DMS 273 (cell line): ENCODE measurements around the gene NEK6.

Source experiments
- DNase-seq: peaks from one replicate; lab custom pipeline; 2025; ENCODE audit not compliant: unreplicated experiment; lab: John Stamatoyannopoulos, UW

Gene NEK6

DNA sequence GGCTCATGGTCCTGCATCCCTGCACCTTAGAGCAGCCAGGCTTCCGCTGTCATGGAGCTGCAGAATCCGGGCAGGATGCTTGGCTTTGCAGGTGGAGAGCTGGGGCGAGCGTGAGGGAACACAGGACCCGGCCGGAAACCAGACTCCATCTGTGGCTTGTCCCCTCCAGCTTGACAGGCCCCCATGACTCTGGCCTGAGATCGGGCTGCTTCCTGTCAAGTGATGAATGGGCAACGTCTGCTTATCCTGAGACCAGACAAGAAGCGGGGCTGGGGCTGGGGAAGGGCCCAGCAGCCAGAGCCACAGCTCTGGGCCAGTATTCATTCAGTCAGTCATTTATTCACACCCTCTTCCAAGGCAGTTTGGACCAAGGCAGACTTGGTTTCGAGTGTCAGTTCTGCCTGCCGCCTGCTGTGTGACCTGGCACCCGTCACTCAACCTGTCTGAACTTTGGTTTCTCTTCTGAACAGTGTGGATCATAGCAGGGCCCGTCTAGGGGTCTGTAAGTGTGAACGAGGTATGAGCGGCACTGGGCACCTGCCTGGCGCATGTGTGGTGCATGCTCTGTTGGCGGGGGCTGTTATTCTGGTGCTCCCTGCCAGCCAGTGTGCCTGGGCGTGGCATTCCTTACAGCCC is 37.5 kb downstream of the NEK6 start:
- no peak for DNase-seq

DNA sequence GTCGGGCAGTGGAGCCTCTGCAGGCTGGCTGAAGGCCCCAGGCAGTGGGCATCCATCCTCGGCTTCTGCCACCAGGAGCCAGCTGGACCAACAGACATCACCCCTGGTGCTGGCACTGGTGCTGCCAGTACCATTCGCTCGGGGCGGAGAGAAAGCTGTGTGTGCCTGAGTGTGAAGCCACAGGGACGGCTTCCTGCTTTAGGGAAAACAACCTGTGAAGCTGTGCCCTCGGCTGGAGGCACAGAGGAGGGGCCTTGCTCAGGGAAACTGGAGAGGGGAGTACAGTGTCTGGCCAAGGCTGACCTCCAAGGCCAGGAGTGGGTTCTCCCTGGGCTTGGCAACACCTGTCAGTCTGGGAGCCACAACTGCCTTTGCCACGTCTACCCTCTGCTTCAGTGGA is 38.3 kb downstream of the NEK6 start:
- no peak for DNase-seq

DNA sequence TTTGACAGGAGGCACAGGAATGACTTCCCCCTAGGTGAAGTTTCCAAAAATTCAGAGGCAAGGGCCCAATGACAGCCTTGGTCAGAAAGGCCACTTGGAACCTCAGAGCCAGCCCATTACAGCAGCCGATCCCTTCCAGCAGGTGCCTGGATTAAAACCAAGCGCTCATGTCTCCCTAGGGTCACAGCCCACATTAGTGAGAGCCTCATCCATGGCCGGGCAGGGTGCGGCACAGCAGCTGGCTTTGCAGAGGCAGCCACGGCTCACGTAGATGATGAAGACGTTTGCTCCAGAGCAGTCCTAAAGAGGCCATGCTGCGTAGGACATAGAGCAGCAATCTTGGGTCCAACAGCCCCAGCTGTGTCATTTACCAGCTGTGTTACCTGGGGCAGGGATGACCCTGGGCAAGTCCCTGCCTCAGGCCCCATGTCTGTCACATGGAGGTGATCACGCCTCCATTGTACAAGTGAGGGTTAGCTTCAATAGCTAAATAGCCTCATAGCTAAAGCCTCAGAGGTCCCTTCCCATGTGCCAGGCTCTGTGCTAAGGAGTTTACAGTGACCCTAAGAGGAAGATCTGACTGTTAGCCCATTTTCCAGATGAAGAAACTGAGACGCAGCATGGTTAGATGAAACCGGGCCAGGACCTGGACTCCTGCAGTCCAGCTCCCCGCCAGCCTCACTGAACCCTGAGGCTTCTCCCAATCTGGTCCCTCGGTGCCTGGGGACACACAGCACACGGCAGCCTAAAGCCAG is 39.2 kb downstream of the NEK6 start:
- DNase-seq = no peak

DNA sequence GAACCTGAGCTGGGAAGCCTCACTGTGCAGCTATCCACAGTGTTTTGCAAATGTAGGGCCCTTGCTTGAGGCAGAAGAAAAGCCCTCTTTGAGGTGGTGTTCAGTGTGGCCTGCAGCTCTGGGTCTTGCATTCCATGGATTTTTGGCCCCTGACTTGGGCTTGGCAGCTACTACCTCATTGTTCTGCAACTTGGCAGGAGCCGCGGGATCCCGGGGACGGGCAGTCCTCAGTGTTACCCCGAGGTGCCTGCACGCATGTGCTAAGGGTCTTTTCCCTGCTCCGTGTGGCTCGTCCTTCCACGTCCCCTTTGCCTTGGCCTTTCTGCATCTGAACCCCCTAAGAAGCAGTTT is 39.8 kb downstream of the NEK6 start:
- no peak for DNase-seq

DNA sequence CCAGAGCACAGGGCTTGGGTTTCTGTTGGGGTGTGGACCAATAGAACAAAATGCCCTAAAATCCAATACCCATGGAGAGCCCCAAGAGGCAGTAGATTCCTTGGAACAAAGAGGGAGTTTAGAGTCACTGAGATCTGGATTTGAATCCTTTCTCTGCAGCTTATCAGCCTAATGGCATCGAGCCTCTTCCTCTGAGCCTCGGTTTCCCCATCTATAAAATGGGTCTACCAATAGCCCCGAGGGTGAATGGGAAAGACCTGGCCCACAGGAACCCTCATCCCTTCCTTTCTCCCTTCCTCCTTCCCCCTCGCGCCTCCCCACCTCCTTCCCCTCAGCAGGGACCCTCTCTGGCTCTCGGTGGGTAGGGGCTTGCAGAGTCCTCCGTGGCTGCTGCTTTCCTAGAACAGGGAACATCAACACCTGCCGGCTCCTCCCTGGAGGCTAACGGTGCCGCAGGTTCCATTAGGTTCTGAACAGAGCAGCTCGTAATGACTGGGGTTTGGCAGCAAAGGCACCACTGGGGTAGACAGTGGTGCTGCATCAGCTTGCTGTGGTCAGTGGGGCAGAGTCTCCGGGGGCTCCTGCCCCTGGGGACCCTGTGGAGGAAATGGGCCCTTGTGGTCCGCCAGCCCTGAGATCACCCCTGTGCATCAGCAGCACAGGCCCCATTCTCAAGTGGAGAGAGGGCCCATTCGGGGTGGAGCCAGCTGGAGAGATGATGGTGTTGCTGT is 40.3 kb downstream of the NEK6 start:
- no peak for DNase-seq

DNA sequence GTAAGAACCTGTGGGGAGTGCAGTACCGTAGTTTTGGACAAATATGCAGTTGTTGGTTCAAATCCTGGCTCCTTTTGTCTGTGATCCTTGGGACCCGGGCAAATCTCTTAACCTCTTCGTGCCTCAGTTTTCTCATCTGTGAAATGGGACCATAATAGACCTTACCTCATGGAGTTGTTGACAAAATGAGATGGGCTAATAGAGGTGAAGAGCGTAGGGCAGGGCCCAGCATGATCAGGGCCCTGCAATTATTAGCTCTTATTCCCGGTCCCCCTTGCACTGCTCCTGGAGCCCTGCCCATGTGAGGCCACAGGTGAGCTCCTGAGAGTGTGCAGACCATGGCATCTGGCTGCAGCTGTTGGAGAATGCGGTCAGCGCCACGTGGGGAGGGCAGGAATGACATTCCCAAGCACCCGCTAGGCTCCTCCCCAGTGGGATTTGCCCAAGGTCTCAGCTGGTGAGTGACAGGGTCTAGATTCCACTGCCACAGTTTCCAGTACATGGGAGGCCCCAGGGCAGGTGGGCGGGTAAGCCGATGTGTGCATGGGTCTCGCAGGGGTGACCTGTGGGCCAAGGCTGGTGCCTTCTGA is 41.0 kb downstream of the NEK6 start:
- no peak for DNase-seq

DNA sequence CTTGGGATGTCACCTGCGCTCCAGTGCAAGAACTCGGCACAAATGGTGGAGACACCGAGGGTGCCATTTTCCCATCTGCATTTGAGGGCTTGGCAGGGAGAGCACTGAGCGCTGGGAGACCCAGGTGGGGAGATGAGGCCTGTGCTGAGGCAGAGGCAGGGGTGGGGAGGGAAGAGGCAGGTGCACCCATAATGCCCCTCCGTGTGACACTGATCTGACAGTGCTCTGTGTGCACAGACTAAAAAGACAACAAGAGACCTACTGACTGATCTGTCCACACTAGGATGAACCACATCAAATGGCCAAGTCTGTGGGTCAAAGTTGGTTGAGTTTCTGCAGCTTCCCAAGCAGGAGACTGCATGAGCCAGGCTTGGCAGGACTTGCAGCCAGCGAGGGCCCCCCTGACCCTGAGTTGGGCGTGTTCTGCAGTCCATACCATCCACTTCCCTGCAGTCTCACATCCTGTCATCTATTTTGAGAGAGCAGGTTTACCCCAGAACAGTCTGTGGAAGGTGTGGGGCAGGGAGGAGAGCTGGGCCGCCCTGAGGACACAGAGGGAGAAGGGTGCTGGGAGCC is 41.9 kb downstream of the NEK6 start:
- DNase-seq = no peak

DNA sequence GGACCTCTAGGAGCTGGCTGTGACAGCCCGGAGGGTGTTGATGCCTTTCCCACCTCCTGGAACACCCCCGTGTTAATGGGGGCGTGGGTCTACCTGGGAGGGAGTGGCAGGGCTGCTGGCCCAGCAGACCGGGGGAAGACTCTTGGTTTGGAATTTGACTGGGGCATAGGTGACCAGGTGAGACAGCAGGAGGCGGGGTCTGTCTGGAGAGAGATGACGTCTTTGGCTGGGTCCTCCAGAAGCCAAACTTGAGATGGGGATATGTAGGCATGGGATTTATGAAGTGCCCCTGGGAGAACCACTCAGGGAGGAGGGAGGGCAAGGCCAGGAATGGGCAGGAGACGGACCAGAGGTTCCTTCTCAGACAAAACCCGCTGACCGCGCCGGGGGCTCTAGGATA is 42.6 kb downstream of the NEK6 start:
- no peak for DNase-seq

DNA sequence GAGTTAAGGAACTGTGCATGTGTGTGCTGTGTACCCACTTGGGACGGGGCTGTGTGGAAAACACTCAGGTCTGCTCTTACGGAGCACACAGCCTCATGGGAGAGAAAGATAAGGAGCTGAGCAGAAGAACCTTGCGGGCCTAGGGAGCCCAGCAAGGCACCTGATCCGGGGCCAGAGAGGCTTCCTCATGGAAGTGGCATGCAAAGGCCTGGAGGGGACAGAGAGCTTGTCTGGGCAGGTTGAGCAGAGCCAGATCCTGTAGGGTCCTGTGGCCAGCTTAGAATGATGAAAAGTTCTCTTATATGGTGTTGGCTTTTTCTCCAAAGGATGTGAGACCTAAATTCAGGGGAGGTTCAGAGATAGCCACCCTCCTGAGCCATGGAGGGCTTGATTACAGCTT is 45.2 kb downstream of the NEK6 start:
- no peak for DNase-seq

DNA sequence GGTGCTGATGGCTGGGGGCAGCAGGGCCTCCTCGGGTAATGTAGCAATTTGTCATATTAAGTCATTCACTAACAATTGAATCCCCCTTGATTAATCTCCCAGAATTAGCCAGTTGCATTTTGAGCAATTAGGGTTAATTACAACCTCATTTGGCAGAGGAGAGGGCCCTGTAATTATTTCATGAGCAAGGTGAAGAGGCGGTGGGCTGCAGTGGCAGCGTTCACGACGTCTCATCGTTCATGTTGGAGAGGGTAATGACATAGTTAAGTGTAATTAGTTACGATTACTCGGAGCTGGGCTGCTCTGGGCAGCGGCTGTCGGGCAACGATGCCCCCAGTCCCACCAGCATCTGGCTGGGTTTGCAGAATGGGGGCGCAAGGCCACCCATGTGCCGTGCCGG is 46.0 kb downstream of the NEK6 start:
- no peak for DNase-seq

DNA sequence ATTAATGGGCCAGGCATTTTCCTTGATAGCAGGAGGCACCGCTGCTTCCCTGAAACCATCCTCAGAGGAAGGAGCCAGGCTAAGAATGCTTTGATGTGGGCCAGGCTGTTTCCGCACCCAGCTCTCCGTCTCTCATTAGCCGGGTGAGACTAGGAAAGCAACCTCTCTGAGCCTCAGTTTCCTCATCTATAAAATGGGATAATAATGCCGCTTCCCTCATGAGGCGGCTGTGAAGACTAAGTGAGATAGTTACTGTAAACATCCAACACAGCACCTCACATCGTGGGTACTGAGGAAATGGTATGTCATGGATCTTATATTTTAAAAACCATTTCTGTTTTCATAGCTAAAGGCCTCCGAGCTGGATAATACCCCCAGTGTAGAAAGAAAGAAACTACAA is 46.5 kb downstream of the NEK6 start:
- DNase-seq = no peak

DNA sequence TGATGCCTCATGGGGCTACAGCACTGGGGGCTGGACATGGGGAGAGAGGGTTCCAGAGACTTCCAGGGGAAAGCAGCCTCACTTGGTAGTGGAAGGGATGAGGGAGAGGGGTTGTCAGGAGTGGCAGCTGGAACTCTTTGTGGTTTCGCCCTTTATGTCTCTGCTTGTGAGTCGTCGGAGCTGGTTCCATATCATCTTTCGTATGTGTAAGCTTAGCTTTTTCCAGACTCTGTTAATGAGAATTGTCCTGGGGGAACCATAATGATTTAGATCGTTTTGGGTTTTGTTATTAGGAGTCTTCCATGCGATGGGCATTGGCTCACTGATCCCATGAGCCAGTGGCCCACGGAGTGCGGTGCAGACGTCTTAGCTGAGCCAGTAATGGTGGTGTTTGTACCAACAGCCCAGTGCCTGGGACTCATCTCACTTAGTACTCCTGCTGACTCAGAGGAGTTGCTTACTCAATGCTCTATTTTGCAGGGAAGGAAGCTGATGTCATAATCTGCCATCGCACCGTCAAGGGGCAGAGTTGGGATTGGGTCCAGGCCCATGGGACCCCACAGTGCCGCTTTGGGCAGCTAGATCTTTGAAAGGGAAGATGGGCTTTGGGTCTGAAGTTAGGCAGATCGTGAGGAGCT is 48.5 kb downstream of the NEK6 start:
- DNase-seq = no peak

DNA sequence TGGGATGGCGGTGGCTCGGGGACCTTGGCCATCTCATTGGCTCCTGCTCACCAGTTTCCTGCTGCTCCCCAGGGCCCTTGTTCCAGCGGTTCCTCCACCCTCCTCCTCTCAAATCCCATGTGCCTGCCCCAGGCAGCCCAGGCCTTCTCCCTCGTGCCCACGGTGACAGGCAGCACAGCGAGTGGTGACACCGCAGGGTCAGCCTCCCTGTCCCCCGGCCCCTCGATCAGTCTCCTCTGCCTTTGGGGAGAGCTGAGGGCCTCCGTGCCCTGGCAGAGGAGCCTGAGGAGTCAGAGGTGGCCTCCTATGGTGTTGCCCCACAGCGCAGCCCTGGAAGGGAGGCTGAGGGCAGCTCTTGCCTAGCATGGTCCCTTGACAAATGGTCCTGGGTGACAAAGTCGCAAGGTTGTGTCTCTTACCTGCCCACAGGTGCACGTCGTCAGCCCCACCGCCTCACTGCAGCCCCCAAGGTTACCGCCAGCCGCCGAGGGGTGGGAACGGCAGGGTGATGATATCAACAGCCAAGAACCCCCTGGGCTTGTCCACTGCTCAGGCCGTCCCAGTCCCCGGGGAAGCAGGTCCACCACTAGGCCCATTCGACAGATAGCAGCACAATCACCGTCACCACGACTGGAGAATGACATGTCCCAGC is 49.8 kb downstream of the NEK6 start:
- no peak for DNase-seq

DNA sequence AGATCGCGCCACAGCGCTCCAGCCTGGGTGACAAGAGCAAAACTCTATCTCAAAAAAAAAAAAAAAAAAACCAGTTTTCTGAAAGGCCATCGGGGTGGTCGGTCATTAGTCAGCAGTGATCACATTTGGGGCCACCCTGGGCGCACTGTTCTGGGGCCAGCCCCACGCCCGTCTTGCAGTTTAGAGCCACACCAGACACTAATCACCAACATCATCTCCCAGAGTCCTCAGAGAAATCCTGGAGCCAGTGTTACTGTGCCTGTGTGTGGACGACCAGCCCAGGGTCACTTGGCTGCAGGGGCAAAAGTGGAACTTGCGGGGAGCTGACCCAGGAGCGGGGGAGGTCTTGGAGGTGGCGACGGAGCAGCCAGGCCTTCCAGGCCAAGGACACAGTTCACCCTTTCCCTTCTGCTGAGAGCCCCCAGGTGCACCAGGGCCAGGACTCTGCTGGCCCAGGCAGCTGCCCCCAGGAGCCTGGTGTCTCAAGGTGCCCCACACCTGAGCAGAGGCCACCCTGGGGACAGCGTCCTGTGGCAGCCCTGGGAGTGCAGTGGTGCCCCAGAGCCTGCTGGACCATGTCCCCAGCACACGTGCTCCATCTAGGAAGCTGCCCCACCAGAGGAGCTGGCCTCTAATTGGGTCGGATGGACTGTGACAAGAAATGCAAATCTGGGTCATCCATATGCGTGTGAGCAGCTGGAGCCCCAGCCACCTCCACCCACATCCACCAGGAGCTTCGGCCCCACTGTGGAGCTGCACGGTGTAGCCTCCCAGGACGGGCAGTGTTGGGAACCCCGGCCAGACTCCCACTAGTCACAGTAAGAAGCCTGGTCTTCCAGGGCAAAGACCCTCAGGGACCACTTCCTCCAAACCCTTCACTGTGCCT is 51.1 kb downstream of the NEK6 start:
- no peak for DNase-seq

DNA sequence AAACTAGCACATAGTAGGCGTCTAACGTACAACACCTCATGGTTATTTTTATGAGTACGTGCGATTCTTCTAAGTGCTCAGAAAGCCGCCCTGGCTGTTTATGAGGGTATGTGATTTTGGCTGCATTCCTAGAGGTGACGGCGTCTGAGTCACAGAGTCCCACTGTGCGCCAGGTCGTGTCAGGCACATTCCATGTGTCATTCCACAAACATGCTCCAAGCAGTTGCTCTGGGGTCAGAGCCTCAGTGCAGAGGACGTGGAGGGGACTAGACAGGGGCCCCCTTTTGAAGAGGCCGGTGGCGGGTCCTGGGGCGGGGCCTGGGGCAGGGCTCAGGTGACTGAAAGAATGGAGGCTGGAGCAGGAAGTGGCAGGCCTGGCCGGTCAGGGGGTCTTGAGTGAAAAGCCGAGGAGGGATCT is 51.9 kb downstream of the NEK6 start:
- no peak for DNase-seq

DNA sequence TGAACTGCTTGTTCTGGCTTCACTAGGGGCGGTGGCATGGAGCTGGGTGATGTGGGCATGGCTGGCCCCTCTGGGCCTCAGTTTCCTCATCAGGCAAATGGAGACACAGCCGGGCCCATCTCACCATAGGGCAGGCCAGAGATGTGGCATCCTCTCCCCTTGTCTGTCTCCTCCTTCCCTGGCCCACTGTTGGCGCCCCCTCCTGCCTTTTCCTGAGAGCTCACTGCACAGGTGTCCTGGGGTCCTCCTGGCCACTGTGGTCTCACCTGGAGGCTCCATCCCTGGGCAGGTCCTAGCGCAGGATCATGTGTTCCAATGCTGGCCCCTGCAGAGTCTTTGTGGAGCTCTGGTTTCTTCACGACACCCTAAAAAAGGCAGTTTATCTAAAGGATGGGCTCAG is 53.5 kb downstream of the NEK6 start:
- DNase-seq = no peak

DNA sequence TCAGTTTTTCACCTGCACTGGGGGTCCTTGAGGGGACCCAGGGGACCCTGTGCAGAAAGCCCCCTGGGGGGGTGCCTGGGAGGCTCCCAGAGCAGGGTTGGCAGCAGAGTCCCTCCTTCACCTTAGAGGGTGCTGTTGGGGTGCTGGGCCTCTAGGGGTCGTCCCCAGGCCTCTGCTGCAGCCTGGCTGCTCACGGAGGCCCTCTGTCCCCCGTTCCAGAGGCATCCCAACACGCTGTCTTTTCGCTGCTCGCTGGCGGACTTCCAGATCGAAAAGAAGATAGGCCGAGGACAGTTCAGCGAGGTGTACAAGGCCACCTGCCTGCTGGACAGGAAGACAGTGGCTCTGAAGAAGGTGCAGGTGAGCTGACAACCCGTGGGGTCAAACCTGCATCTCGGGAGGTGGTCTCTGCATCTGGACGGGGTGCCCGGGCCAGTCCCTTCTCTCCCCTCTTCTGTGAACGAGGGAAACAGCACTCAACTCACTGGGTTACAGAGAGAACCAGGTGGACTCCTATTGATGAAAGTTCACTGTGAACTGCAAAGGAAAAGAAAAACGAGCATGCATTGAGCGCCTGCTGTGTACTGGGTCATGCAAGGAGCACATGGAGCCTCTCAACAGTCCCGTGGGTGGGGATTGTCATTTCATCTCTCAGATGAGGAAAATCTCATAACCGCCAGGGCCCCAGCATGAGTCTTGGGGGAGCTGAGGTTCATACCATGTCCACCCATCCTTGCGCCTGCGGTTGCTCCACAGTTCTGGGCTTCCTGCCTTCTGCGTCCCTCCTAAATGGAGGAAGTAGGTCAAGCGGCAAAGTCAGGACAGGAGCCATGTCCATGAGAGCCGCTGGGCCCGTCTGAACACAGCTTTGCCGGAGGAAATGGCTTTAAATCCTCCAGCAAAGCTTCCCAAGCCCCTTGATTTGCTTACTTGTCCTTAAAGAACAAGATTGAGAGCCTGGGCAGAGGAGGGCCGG is 54.8 kb downstream of the NEK6 start:
- no peak for DNase-seq

DNA sequence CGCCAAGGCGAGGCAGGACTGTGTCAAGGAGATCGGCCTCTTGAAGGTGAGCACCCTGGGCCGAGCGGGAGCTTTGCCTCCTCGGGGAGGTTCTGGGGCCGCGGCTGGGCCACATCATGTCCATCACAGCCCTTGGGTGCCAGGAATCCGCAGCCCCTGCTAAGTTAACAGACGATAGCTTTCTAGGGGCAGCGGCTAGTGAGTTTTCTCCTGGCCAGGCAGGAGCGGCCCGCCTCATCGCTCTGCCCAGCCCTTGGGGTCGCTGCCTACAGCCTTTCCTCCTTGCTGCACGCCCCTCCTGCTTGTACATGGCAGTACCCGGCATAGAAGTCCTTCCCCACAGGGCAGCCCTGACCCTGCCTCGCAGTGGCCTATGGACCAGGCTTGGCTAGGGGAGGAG is 56.2 kb downstream of the NEK6 start:
- DNase-seq = no peak

DNA sequence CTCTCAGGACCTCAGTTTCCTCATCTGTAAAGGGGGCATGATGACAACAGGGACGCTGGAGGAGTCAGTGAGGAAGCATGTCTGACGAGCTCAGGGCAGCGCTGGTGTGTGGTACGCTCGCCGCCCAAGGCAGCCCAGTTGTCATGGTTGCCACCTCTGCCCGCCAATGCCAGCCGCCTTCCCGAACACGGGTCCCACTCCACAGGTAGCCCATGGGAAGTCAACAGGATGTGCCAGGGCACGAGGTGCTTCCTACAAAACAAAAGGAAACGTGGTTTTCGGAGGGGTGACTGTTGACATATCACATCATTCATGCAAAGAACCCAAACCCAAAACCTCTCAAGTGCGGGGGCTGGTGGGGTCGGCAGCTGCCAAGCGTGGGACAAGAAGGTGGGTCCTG is 58.1 kb downstream of the NEK6 start:
- DNase-seq = no peak
